ENCODE results near the gene WFDC2. TPM values are rescaled to one million over a fixed set of nuclear protein-coding genes. Genes with fewer than 3 reads are reported as not detected.
A peak's percentile ranks its signal among the peaks of the same experiment; 100 is the strongest.

WFDC2 gene
- total and polyA plus RNA-seq, 8 donors = 5.0 to 49.5 (median 15.0) TPM

DNA sequence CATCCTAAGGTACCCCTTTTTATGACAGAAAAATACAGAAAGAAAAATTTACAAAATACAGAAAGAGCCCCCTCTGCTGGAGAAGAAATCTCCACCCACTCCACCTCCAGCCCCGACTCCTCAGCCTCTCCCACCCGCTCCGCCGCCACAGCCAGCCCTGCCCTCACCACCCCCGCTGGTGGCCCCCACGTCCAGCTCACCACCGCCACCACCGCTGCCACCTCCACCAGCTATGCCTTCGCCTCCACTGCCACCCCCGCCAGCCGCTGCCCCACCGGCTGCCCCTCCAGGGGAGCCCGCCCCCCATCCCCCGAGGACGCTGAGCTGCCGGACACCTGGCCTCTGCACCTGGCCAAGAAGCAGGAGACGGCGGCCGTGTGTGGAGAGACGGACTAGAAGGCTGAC is 17.7 kb downstream of the WFDC2 start:
- no peak for TF ChIP-seq CTCF (IDR thresholded peaks at IDR 0.05)
- FAIRE-seq (no peak), ATAC-seq (no peak), DNase-seq (peak in 2 of 6 donors; percentile 17 to 58)
- WGBS, 2 donors = 19 to 22% methylated on average over 20 of the region's 20 CpGs
- Histone ChIP-seq H3K4me3 (no peak overlapping the region), H3K9me3 (no peaks in the 10 kb centered on the region), H3K27ac (no peak overlapping the region), H3K27me3 (no peaks in the 10 kb centered on the region), H3K4me1 (no peaks in the 10 kb centered on the region), H3K36me3 (no peaks in the 10 kb centered on the region)
- intact Hi-C loops (cut with DNase I) = no loop called here

DNA sequence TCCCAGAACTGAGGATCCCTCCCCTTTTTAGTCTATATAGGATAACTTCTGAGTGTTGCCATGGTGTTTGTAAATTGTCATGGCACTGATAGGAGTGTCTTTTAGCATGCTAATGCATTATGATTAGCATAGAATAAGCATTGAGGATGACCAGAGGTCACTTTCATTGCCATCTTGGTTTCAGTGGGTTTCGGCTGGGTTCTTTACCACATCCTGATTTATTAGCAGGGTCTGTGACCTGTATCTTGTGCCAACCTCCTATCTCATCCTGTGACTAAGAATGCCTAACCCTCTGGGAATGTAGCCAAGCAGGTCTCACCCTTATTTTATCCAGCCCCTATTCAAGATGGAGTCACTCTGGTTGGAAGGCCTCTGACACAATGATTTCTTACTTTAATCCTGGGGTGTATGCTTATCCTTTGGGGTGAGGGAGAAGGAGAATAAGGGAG is 19.6 kb downstream of the WFDC2 start:
- FAIRE-seq (no peak), ATAC-seq (no peak), DNase-seq (no peak)
- H3K27ac ChIP-seq = no peak overlapping the region
- no peaks in the 10 kb centered on the region for H3K9me3 ChIP-seq
- TF ChIP-seq CTCF (IDR thresholded peaks at IDR 0.05) = no peak
- H3K4me1 ChIP-seq = no peaks in the 10 kb centered on the region
- H3K27me3 ChIP-seq = no peaks in the 10 kb centered on the region
- H3K4me3 ChIP-seq = no peak overlapping the region
- H3K36me3 ChIP-seq = no peaks in the 10 kb centered on the region
- intact Hi-C loops (cut with DNase I) = no loop called here
- WGBS, 2 donors = 68 to 80% methylated on average over 1 of the region's 1 CpG

- H3K4me3 ChIP-seq = no peak overlapping the region
- H3K36me3 ChIP-seq = no peaks in the 10 kb centered on the region
- intact Hi-C loops (cut with DNase I) = no loop called here
- WGBS, 2 donors = 80 to 83% methylated on average over 1 of the region's 1 CpG
- no peak overlapping the region for H3K27ac ChIP-seq
- FAIRE-seq = no peak
- no peak for TF ChIP-seq CTCF (IDR thresholded peaks at IDR 0.05)
- H3K4me1 ChIP-seq = no peaks in the 10 kb centered on the region
- DNase-seq = no peak
- no peak for ATAC-seq
- H3K27me3 ChIP-seq = no peaks in the 10 kb centered on the region
- no peaks in the 10 kb centered on the region for H3K9me3 ChIP-seq
Observed at GRCh38 chr20:45495501-45495941, 26.0 kb downstream of the WFDC2 start.

- no peak for DNase-seq
- Histone ChIP-seq H3K27ac (no peak overlapping the region), H3K9me3 (no peaks in the 10 kb centered on the region), H3K27me3 (no peaks in the 10 kb centered on the region), H3K4me3 (no peak overlapping the region), H3K36me3 (no peaks in the 10 kb centered on the region), H3K4me1 (no peaks in the 10 kb centered on the region)
- FAIRE-seq = no peak
- no peak for TF ChIP-seq CTCF (IDR thresholded peaks at IDR 0.05)
- 63 to 64% methylated on average over 3 of the region's 3 CpGs for WGBS, 2 donors
- intact Hi-C loops (cut with DNase I) = no loop called here
- no peak for ATAC-seq
Observed at GRCh38 chr20:45496166-45496565, 26.6 kb downstream of the WFDC2 start.

DNA sequence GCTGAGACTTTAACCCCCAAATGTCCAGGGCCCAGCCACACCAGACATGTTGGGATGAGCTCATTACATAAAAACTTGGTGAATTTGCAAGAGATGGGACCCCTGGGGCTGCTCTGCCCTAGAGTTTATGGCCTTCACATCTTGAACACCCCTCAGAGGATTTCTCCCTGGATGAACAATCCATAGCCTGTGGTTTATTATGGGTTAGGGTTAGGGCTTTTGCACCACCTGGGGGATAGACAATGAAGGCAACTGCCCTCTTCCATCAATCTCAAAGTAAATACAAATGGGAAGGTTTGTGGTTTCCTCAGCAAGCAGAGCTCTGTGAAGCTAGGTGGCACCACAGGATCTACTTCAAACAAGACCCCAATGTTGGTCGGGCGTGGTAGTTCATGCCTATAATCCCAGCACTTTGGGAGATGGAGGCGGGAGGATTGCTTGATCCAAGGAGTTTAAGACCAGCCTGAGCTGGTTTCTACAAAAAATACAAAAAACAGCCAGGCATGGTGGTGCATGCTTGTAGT is 28.5 kb downstream of the WFDC2 start:
- WGBS, 2 donors = 46 to 64% methylated on average over 3 of the region's 3 CpGs
- intact Hi-C loops (cut with DNase I) = no loop called here
- no peaks in the 10 kb centered on the region for H3K36me3 ChIP-seq
- H3K4me1 ChIP-seq = no peaks in the 10 kb centered on the region
- TF ChIP-seq CTCF (IDR thresholded peaks at IDR 0.05) = no peak
- no peaks in the 10 kb centered on the region for H3K9me3 ChIP-seq
- no peak overlapping the region for H3K27ac ChIP-seq
- DNase-seq = no peak
- no peak for FAIRE-seq
- no peaks in the 10 kb centered on the region for H3K27me3 ChIP-seq
- ATAC-seq = no peak
- H3K4me3 ChIP-seq = no peak overlapping the region

Data from pancreas (tissue), 10 donors.